Measurements from ENCODE around the gene ZNF217. TPM values are rescaled to one million over a fixed set of nuclear protein-coding genes. Genes with fewer than 3 reads are reported as not detected.

The ZNF217 gene
- total and polyA plus RNA-seq, 2 of the 8 experiments (the other 6 are each of a cell fraction or from before 2014, with no cell fraction given), result 15.3 to 87.9 TPM

GRCh38 chr20:53533500-53533899, 60.1 kb downstream of the ZNF217 start:
- TF ChIP-seq ZNF274 (IDR thresholded peaks at IDR 0.05; ENCODE audit: borderline replicate concordance, extremely low read depth, low read length) (no peak), MAX (IDR thresholded peaks at IDR 0.05) (no peak), CBX5 (IDR thresholded peaks at IDR 0.05; ENCODE audit: low read depth, low read length) (no peak), TEAD4 (IDR thresholded peaks at IDR 0.05; ENCODE audit: low read depth, low read length) (no peak), POLR2AphosphoS5 (IDR thresholded peaks at IDR 0.05; ENCODE audit: low read depth, low read length) (no peak), BCL11A (IDR thresholded peaks at IDR 0.05; ENCODE audit: low read depth in 2 of 2, low read length in 2 of 2) (no peak), CHD1 (IDR thresholded peaks at IDR 0.05; ENCODE audit: low read depth, low read length) (no peak)
- TF ChIP-seq, protein P1, sequence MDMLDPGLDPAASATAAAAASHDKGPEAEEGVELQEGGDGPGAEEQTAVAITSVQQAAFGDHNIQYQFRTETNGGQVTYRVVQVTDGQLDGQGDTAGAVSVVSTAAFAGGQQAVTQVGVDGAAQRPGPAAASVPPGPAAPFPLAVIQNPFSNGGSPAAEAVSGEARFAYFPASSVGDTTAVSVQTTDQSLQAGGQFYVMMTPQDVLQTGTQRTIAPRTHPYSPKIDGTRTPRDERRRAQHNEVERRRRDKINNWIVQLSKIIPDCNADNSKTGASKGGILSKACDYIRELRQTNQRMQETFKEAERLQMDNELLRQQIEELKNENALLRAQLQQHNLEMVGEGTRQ (IDR thresholded peaks at IDR 0.05; ENCODE audit: low read length), result no peak
- Histone ChIP-seq H3K4me2 (ENCODE audit: insufficient read depth in 1 of 2, low read depth in 2 of 2, low read length in 2 of 2) (no peak overlapping the region), H4K8ac (ENCODE audit: extremely low read depth, insufficient read depth, low read length) (no peak overlapping the region), H3K4ac (replicated peaks; ENCODE audit: insufficient read length, low read depth, low read length) (no peak overlapping the region), H3K27ac (ENCODE audit: low read depth, low read length) (no peak overlapping the region), H3K9ac (replicated peaks in 1 of 4; ENCODE audit: extremely low read depth in 1 of 4, low read depth in 3 of 4, low read length in 3 of 4) (no peak overlapping the region), H3K79me2 (ENCODE audit: control insufficient read depth in 1 of 2, insufficient read depth in 2 of 2, low read length in 2 of 2) (no peaks in the 10 kb centered on the region), H3K23ac (ENCODE audit: insufficient read length) (no peak overlapping the region), H2AFZ (ENCODE audit: low read length) (no peak overlapping the region), H2BK12ac (ENCODE audit: low read depth, low read length) (no peak overlapping the region), H3K4me3 (ENCODE audit: extremely low read depth in 1 of 4, insufficient read depth in 2 of 4, low read depth in 3 of 4, low read length in 4 of 4) (no peak overlapping the region), H2BK120ac (replicated peaks; ENCODE audit: low read depth, low read length) (no peak overlapping the region), H3K9me3 (ENCODE audit: insufficient read depth in 2 of 2, low read depth in 1 of 2, low read length in 1 of 2) (no peaks in the 10 kb centered on the region), H4K20me1 (replicated peaks in 1 of 2; ENCODE audit: control insufficient read depth in 1 of 2, insufficient read depth in 2 of 2, low read length in 2 of 2) (no peaks in the 10 kb centered on the region), H3K79me1 (ENCODE audit: low read depth, low read length) (no peaks in the 10 kb centered on the region), H3K23me2 (ENCODE audit: low read depth, low read length) (no peaks in the 10 kb centered on the region), H3K36me3 (ENCODE audit: control insufficient read depth in 2 of 4, insufficient read depth in 4 of 4, low read length in 3 of 4) (no peaks in the 10 kb centered on the region), H3K18ac (ENCODE audit: extremely low read depth, low read length) (no peak overlapping the region), H2AK5ac (ENCODE audit: low read depth, low read length) (no peak overlapping the region), H4K91ac (replicated peaks; ENCODE audit: insufficient read length, low read length) (no peak overlapping the region), H4K5ac (ENCODE audit: insufficient read length, low read depth, low read length) (no peak overlapping the region), H2BK5ac (ENCODE audit: low read depth, low read length) (no peak overlapping the region), H3K4me1 (replicated peaks in 1 of 4; ENCODE audit: control insufficient read depth in 3 of 4, insufficient read depth in 4 of 4, low read length in 3 of 4) (no peaks in the 10 kb centered on the region; a peak in 1 of 7 replicates), H3K14ac (ENCODE audit: insufficient read length) (no peak overlapping the region), H3K56ac (replicated peaks; ENCODE audit: insufficient read length, low read depth, low read length) (no peak overlapping the region), H2BK20ac (ENCODE audit: low read length) (no peak overlapping the region), H2BK15ac (ENCODE audit: low read length) (no peak overlapping the region), H3K27me3 (replicated peaks in 1 of 4; ENCODE audit: control insufficient read depth in 3 of 4, extremely low read depth in 1 of 4, insufficient read depth in 3 of 4, low read length in 3 of 4) (no peaks in the 10 kb centered on the region)
- WGBS, 2 experiments (ENCODE audit: extremely low coverage in 1 of 2, insufficient coverage in 1 of 2, insufficient read length in 1 of 2, insufficient replicate concordance in 2 of 2, low coverage in 1 of 2, low lambda C conversion rate in 2 of 2, missing lambda C conversion rate in 1 of 2), result 100% methylated on average over 1 of the region's 1 CpG; no CpG with 5 or more reads in 1 of the 2 experiments
- DNase-seq (ENCODE audit: low read depth in 1 of 2, low spot score in 2 of 2) (no peak), FAIRE-seq (no peak)
- CTCF ChIA-PET (ENCODE audit: partially characterized antibody), result interaction anchor here (0.7 to 1.2 kb wide), 2 partner anchors 116 to 324 kb away, joined by 3 to 4 read pairs; no protein-coding TSS in a partner anchor
- POLR2A ChIA-PET (ENCODE audit: partially characterized antibody), result no interaction called here

Data from H1 (cell line).